Right forelimb (tissue), 1 donor: Measurements from ENCODE around the gene EMILIN2.

Experiments
- DNase-seq: peaks from one replicate; pipeline ENCODE4 v3.0.0-alpha.2; 2018

Gene EMILIN2

GRCh38 chr18:2879889-2880288 lies 33.1 kb downstream of the EMILIN2 start:
- DNase-seq: peak; percentile 22

DNA sequence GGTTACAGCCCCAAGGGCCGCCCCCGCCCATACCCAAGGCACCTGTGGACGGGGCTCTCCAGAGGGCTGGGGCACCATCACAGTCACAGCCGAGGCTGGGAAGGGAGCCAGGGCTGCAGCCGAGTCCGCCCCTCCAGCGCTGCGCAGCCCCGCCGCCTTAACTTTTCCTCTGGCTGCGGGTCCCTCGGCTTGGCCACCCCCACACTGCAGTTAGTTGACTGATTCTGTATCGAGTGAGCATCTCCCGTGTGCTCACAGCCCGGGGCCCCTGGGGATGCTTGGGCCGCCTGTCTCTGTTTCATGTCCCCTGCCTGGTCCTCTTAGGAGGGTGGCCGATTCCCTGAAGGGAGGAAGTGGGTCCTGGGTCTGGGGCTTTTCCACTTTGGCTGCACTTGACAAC lies 33.7 kb downstream of the EMILIN2 start:
- DNase-seq: peak; percentile 44

GRCh38 chr18:2881088-2881839 lies 34.5 kb downstream of the EMILIN2 start:
- peak; percentile 82 for DNase-seq

DNA sequence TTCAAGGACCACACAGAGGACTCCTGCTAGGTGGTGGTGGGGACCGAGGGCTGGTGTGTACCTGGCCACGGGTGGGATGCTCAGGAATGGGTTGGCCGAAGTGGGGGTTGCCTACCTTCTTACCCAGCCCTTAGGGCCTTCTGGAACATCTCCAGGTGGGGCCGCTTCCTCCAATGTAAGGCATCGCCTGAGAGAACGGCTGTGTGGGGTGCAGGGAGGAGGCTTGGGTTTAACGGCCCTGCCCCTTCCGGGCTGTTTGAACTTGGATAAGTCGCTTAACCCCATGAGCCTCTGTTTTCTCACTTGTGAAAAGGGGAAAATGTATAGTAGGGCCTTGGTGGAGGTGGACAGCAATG lies 35.0 kb downstream of the EMILIN2 start:
- peak; percentile 68 for DNase-seq

- no peak for DNase-seq
Measured at GRCh38 chr18:2882201-2882600, 35.4 kb downstream of the EMILIN2 start.

DNA sequence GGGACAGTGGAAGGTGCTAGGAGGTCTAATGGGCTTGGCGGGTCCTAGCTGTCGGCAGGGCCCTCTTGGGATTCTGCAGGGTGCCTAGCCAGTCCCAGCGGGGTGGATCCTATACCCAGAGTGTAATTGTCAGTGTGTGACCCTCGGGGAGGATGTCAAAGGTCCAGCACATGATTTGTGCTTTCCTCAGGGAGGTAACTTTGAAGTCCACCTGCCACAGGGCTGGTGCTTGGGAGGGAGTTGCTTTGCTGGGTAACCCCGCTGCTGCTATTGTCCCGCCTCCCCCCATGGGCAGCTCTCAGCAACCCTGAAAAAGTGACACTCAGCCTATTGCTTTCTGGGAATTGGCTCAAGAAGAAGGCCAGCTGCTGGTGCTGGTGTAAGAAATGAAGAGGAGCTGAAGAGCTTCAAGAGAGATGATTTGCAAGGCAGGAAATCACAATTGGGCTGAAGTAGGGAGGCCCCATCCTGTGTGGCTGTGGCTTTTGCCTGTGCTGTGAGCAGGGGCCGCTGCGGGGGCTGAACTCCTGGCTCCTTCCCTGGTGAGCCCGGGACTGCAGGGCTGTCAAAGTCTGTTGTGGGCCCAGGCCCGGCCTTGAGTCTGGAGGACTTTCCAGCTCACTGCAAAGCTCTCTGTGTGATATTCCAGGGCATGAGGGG lies 36.4 kb downstream of the EMILIN2 start:
- DNase-seq: peak; percentile 58

GRCh38 chr18:2884706-2885285 lies 38.0 kb downstream of the EMILIN2 start:
- peak; percentile 11 for DNase-seq

GRCh38 chr18:2887470-2887869 lies 40.7 kb downstream of the EMILIN2 start:
- peak; percentile 2 for DNase-seq

- DNase-seq: peak; percentile 2
Measured at GRCh38 chr18:2889761-2890192, 43.0 kb downstream of the EMILIN2 start.

DNA sequence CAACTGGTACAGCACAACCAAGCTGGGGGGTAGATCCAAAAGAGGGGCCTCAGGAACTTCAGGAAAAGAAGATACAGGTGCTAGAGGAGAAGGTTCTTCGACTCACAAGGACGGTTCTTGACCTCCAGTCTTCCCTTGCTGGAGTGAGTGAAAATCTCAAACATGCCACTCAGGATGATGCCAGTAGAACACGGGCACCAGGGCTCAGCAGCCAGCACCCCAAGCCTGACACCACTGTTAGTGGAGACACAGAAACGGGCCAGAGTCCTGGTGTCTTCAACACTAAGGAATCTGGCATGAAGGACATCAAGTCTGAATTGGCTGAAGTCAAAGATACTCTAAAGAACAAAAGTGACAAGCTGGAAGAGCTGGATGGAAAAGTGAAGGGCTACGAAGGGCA lies 43.8 kb downstream of the EMILIN2 start:
- DNase-seq: no peak

DNA sequence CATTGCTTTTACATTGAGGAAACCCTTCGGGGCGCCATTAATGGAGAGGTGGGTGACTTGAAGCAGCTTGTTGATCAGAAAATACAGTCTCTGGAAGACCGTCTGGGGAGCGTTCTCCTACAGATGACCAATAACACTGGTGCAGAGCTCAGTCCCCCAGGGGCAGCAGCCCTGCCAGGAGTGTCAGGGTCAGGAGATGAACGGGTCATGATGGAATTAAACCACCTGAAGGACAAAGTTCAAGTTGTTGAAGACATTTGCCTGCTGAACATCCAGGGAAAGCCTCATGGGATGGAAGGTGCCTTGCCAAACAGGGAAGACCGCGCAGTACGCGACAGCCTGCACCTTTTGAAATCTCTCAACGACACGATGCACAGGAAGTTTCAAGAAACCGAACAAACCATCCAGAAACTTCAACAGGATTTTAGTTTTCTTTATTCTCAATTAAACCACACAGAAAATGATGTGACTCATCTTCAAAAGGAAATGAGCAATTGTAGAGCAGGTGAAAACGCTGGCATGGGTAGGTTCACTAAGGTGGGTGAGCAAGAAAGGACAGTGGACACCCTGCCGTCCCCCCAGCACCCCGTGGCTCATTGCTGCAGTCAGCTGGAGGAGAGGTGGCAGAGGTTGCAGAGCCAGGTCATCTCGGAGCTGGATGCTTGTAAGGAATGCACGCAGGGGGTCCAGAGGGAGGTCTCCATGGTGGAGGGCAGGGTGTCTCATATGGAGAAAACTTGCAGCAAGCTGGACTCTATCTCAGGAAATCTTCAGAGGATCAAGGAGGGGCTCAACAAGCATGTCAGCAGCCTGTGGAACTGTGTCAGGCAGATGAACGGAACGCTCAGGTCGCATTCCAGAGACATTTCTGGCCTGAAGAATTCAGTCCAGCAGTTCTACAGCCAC lies 45.0 kb downstream of the EMILIN2 start:
- peak; percentile 7 for DNase-seq

- DNase-seq: peak; percentile 16
Measured at GRCh38 chr18:2893056-2893455, 46.2 kb downstream of the EMILIN2 start.

GRCh38 chr18:2893676-2894075 lies 46.9 kb downstream of the EMILIN2 start:
- DNase-seq: peak; percentile 22

GRCh38 chr18:2894131-2894840 lies 47.5 kb downstream of the EMILIN2 start:
- DNase-seq: peak; percentile 23

DNA sequence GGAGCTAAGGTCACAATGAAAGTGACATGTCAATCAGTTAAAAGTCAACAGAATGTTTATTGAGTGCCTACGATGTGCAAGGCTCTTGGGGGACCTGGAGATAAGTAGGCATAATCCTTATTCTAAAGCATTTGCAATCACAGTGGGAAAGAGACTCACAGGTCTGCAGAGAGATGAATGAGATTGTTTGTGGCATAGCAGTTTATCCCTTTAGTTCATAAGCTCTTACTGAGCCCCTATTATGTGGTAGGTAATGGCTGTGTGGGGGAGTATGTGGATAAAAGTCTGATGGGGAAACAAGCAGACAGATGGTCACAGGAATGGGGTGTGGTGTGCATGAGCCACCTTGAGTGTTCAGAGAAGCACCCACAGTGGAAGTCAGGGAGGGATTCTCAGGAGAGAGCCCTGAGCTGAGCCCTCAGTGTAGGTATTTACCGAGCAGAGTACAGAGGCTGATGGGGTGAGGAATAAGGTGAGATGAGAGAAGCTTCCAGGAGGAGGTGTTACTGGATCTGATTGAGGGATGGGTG lies 48.1 kb downstream of the EMILIN2 start:
- DNase-seq: peak; percentile 6

- DNase-seq: peak; percentile 37
Measured at GRCh38 chr18:2895391-2895790, 48.6 kb downstream of the EMILIN2 start.

- DNase-seq: no peak
Measured at GRCh38 chr18:2896990-2897389, 50.2 kb downstream of the EMILIN2 start.

- DNase-seq: peak; percentile 21
Measured at GRCh38 chr18:2897448-2898185, 50.8 kb downstream of the EMILIN2 start.

GRCh38 chr18:2898186-2898640 lies 51.4 kb downstream of the EMILIN2 start:
- peak; percentile 49 for DNase-seq

GRCh38 chr18:2900684-2901422 lies 54.0 kb downstream of the EMILIN2 start:
- DNase-seq: peak; percentile 38
